ENCODE results near the gene TEX9.

- TF ChIP-seq CTCF (IDR thresholded peaks at IDR 0.05; ENCODE audit: low read depth, low read length) (no peak), EZH2phosphoT487 (IDR thresholded peaks at IDR 0.05; ENCODE audit: low read depth) (no peak)
These were observed 28.1 kb downstream of the TEX9 start for GRCh38 chr15:56393277-56393676.
